OCI-LY7 (cell line): ENCODE measurements around the gene APBB2. TPM values are rescaled to one million over a fixed set of nuclear protein-coding genes. Genes with fewer than 3 reads are reported as not detected.

Experiments used
- BruUV-seq: library from RNA; stranded (reverse); fragments of 400-500 nt; replicated peaks from 2 replicates; lab custom pipeline; 2021; lab: Mats Ljungman, UMichigan
- CTCF ChIA-PET: fragments of 300-600 bp; sonication (Branson Sonifier 250); formaldehyde crosslinking; loops from one replicate; lab custom pipeline; 2022; ENCODE audit warnings: antibody characterized with exemption; ENCODE audit not compliant: unreplicated experiment; lab: Charles Lee
- POLR2A ChIA-PET: fragments of 300-600 bp; sonication (Branson Sonifier 250); formaldehyde crosslinking; loops from one replicate; lab custom pipeline; 2022; ENCODE audit warnings: antibody characterized with exemption; lab: Charles Lee
- DNase-seq: peaks from one replicate; pipeline ENCODE4 v3.0.0-alpha.2; 2015; ENCODE audit warnings: low spot score
- H2AFZ ChIP-seq: fragments of 200-600 bp; sonication (generic), shearing (Covaris generic); 2 replicates; pipeline ENCODE4 v1.6.1; 2014; ENCODE audit warnings: mild to moderate bottlenecking, antibody characterized with exemption, low read length, moderate library complexity
- H3K27ac ChIP-seq: fragments of 200-600 bp; sonication (generic); 2 replicates; pipeline ENCODE4 v1.5.1; 2014; ENCODE audit warnings: mixed run types, low read depth, mild to moderate bottlenecking, moderate library complexity, low read length, inconsistent platforms; ENCODE audit not compliant: poor library complexity, severe bottlenecking
- H3K36me3 ChIP-seq: fragments of 200-600 bp; sonication (generic); 2 replicates; pipeline ENCODE4 v1.6.1; 2014; ENCODE audit warnings: mild to moderate bottlenecking, antibody characterized with exemption, low read length, moderate library complexity, mixed read lengths; ENCODE audit not compliant: insufficient read depth
- H3K4me1 ChIP-seq: fragments of 200-600 bp; sonication (generic); 2 replicates; pipeline ENCODE4 v1.5.1; 2014; ENCODE audit warnings: mild to moderate bottlenecking, low read length; ENCODE audit not compliant: insufficient read depth, poor library complexity, severe bottlenecking
- H3K4me2 ChIP-seq: fragments of 200-600 bp; sonication (generic); 2 replicates; pipeline ENCODE4 v1.6.1; 2014; ENCODE audit warnings: mild to moderate bottlenecking, low read length
- H3K4me3 ChIP-seq: fragments of 200-600 bp; sonication (generic); 2 replicates; pipeline ENCODE4 v1.5.1; 2014; ENCODE audit warnings: mild to moderate bottlenecking, low read depth, low read length; ENCODE audit not compliant: poor library complexity, severe bottlenecking
- H3K79me2 ChIP-seq: fragments of 200-600 bp; sonication (generic); 2 replicates; pipeline ENCODE4 v1.6.1; 2016; ENCODE audit warnings: low read depth, mild to moderate bottlenecking, low read length, moderate library complexity, mixed read lengths; ENCODE audit not compliant: insufficient read depth
- H3K9me2 ChIP-seq: fragments of 200-600 bp; sonication (generic); 2 replicates; pipeline ENCODE4 v1.6.1; 2016; ENCODE audit warnings: mild to moderate bottlenecking, low read length, mixed read lengths; ENCODE audit not compliant: insufficient read depth
- H3K9me3 ChIP-seq: fragments of 200-600 bp; sonication (generic); 2 replicates; pipeline ENCODE4 v1.6.1; 2014; ENCODE audit warnings: mild to moderate bottlenecking, mixed run types, low read length, mixed read lengths
- H4K20me1 ChIP-seq: fragments of 200-600 bp; sonication (generic); 2 replicates; pipeline ENCODE4 v1.6.1; 2014; ENCODE audit warnings: mild to moderate bottlenecking, antibody characterized with exemption, low read length, moderate library complexity, mixed read lengths; ENCODE audit not compliant: insufficient read depth
- EZH2phosphoT487 ChIP-seq: fragments of 200-600 bp; sonication (generic); IDR thresholded peaks from 2 replicates; pipeline ENCODE4 v1.6.1; 2018; ENCODE audit warnings: low read depth, borderline replicate concordance, mild to moderate bottlenecking, mixed run types, antibody characterized with exemption, low read length, moderate library complexity, mixed read lengths
- intact Hi-C: fragments of 100-400 bp; cut with micrococcal nuclease; formaldehyde crosslinking; loops from one replicate; pipeline ENCODE4 v1.10.0; 2022; ENCODE audit not compliant: unreplicated experiment
- total RNA-seq, 2 experiments: library from RNA; depleted of rRNA in 1 of 2; stranded (reverse); fragments of >200 nt in 1 of 2; shearing (Covaris generic) in 1 of 2; gene quantifications; 2 replicates each; pipeline ENCODE4 v1.2.3, GENCODE V29; 2014 to 2022
- TF ChIP-seq, protein P1 (sequence below): fragments of 200-600 bp; sonication (generic); conservative IDR thresholded peaks from 2 replicates; pipeline ENCODE4 v1.5.1; 2014; ENCODE audit warnings: mild to moderate bottlenecking, antibody characterized with exemption, low read length, moderate library complexity, mixed read lengths

The APBB2 gene
- total RNA-seq, 2 experiments from 2014 or later = 66.4 to 88.5 TPM

DNA sequence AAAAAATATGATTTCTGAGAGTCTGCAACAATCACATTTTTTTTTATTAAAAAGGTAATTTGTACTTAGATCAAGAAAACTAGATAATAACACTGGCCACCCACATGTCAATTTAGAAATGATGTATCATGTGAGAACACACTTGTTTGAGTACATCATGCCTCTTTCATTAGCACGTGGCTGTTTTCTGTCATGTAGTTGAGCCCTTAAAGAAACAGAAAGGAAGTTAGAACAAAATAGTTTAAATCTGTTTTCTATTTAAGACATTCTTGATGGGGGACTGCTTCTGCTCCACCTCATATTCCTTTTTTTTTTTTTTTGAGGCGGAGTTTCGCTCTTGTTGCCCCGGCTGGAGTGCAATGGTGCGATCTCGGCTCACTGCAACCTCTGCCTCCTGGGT is 257.1 kb downstream of the APBB2 start:
- Histone ChIP-seq H2AFZ (no peak overlapping the region), H3K9me2 (no peaks in the 10 kb centered on the region), H3K27ac (no peak overlapping the region), H3K4me2 (no peak overlapping the region), H4K20me1 (no peaks in the 10 kb centered on the region), H3K4me1 (peaks cover 11% of the 10 kb centered on the region), H3K4me3 (no peak overlapping the region), H3K9me3 (peaks cover 6% of the 10 kb centered on the region), H3K36me3 (0 out of 2 replicates have a peak, but pooled peaks cover 7% of the 10 kb centered on the region), H3K79me2 (no peaks in the 10 kb centered on the region)
- BruUV-seq = no TSS peak
- DNase-seq = no peak
- TF ChIP-seq, protein P1, sequence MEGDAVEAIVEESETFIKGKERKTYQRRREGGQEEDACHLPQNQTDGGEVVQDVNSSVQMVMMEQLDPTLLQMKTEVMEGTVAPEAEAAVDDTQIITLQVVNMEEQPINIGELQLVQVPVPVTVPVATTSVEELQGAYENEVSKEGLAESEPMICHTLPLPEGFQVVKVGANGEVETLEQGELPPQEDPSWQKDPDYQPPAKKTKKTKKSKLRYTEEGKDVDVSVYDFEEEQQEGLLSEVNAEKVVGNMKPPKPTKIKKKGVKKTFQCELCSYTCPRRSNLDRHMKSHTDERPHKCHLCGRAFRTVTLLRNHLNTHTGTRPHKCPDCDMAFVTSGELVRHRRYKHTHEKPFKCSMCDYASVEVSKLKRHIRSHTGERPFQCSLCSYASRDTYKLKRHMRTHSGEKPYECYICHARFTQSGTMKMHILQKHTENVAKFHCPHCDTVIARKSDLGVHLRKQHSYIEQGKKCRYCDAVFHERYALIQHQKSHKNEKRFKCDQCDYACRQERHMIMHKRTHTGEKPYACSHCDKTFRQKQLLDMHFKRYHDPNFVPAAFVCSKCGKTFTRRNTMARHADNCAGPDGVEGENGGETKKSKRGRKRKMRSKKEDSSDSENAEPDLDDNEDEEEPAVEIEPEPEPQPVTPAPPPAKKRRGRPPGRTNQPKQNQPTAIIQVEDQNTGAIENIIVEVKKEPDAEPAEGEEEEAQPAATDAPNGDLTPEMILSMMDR = no peak
- no peak for TF ChIP-seq EZH2phosphoT487
- ChIA-PET CTCF (no interaction called here), POLR2A (interaction anchor here (0.6 to 1.5 kb wide), 2 partner anchors 35 to 75 kb away, joined by 3 to 5 read pairs; no protein-coding TSS in a partner anchor)
- intact Hi-C loops = no loop called here

DNA sequence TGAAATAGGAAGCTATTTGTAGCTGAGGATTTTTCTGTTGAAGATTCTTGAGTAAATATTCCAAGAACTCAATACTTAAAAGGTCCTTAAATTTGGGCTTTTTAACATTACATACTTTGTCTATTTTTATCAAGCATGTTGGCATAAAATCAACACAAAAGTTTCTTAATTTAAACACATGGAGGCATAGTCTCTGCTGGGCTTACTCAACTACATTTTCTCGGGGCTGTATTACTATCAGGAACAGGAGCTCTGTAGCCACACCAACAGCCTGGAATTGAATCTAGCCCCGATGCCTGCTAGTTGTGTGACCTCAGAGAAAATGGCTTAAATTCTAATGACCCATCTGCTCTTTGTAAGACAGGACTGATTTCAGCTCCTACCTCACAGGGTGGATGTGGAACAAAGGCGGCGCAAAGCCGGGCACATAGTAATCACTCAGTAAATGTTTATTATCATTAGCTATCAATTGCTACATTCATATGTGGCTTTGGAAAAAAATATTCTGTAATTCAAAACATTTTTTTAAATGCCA is 257.6 kb downstream of the APBB2 start:
- TF ChIP-seq, protein P1 = no peak
- no peak for TF ChIP-seq EZH2phosphoT487
- POLR2A ChIA-PET = interaction anchor here (0.6 to 1.5 kb wide), 2 partner anchors 35 to 75 kb away, joined by 3 to 5 read pairs; no protein-coding TSS in a partner anchor
- H3K36me3 ChIP-seq = 0 out of 2 replicates have a peak, but pooled peaks cover 7% of the 10 kb centered on the region
- intact Hi-C loops = no loop called here
- no peak overlapping the region for H3K4me2 ChIP-seq
- CTCF ChIA-PET = no interaction called here
- H2AFZ ChIP-seq = no peak overlapping the region
- H3K27ac ChIP-seq = no peak overlapping the region
- H3K9me2 ChIP-seq = no peaks in the 10 kb centered on the region
- peaks cover 6% of the 10 kb centered on the region for H3K9me3 ChIP-seq
- H3K79me2 ChIP-seq = no peaks in the 10 kb centered on the region
- peaks cover 11% of the 10 kb centered on the region for H3K4me1 ChIP-seq
- no peak overlapping the region for H3K4me3 ChIP-seq
- H4K20me1 ChIP-seq = no peaks in the 10 kb centered on the region
- no TSS peak for BruUV-seq
- DNase-seq = no peak

DNA sequence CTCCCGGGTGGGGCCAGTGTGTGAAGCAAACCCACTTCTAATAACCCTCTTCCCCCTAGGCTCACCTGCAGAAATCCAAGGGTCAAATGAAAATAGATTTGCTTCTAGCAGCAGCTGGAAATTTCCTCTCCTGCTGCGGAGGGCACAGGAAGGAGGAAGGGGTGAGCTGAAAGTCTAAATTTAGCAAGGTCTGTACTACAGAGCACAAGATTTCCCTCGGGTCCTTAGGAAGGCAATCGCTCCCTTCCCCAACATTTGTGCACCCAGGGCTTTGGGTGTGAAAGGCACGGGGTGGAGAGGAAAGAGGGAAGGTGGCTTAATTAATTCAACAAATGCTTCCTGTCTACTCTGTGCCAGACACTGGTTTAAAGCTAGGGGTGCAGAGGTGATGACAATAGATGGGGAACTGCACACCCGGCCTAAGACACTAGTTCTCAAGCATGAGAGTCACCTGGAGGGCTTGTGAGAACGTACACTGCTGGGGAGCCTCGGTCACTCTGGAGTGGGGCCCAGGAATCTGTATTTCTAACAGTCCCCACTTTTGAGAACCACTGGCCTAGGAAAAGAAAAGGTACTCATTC is 260.2 kb downstream of the APBB2 start:
- Histone ChIP-seq H3K4me1 (peaks cover 11% of the 10 kb centered on the region), H3K4me3 (no peak overlapping the region), H3K27ac (no peak overlapping the region), H3K36me3 (0 out of 2 replicates have a peak, but pooled peaks cover 10% of the 10 kb centered on the region), H2AFZ (no peak overlapping the region), H3K9me2 (no peaks in the 10 kb centered on the region), H4K20me1 (no peaks in the 10 kb centered on the region), H3K79me2 (no peaks in the 10 kb centered on the region), H3K4me2 (no peak overlapping the region; the same call in 1 of the 2 replicates), H3K9me3 (no peaks in the 10 kb centered on the region)
- TF ChIP-seq, protein P1 = no peak
- TF ChIP-seq EZH2phosphoT487 = no peak
- intact Hi-C loops = no loop called here
- ChIA-PET POLR2A (interaction anchor here (0.6 kb wide), 1 partner anchor 421 kb away, joined by 3 read pairs; no protein-coding TSS in a partner anchor), CTCF (no interaction called here)
- BruUV-seq = no TSS peak
- peak; percentile 22 for DNase-seq
